Measurements from ENCODE around the gene TP73.

DNA sequence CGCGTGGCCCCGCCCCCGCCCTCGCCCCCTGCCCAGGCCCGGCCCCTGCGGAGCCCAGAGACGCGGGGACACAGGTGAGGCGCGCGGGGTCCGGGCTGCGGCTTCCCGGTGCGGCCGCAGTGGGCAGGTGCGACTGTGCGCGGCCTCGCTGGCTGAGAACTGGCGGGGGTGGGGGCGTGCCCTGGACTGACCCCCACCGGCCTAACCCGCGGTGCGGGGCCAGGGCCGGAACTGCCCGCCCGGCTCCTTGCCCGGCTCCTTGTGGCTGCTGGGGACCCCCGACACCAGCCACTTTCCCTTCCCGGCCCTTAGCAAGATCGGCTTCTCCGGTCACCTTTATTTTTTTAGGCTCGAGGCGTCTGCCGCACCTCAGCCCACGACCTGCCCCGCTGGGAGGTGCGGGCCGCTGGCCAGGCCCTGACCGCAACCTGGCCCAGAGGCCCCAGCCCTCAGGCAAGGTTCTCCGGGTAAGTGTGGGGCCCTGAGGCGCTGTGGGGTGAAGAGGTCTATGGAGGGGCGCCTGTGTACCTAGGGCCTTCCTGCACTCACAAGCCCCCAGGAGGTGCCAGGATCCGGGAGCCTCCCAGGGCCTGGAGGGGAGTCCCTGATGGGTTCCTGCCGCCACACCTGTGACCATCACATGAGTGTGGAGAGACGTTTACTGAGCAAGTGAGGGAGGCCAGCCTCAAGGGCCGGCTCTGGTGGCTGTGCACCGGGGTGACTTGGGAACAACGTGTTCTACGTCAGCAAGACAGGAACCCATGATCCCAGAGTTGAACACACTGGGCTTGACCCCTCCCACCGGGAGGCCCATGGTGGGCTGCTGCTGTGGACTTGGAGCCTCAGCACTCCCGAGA is 120.6 kb downstream of the TP73 start, which contains the start of gene SMIM1:
- TF ChIP-seq, protein P1, sequence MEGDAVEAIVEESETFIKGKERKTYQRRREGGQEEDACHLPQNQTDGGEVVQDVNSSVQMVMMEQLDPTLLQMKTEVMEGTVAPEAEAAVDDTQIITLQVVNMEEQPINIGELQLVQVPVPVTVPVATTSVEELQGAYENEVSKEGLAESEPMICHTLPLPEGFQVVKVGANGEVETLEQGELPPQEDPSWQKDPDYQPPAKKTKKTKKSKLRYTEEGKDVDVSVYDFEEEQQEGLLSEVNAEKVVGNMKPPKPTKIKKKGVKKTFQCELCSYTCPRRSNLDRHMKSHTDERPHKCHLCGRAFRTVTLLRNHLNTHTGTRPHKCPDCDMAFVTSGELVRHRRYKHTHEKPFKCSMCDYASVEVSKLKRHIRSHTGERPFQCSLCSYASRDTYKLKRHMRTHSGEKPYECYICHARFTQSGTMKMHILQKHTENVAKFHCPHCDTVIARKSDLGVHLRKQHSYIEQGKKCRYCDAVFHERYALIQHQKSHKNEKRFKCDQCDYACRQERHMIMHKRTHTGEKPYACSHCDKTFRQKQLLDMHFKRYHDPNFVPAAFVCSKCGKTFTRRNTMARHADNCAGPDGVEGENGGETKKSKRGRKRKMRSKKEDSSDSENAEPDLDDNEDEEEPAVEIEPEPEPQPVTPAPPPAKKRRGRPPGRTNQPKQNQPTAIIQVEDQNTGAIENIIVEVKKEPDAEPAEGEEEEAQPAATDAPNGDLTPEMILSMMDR (IDR thresholded peaks at IDR 0.05; ENCODE audit: low read depth, low read length) = no peak
- TF ChIP-seq EZH2phosphoT487 (IDR thresholded peaks at IDR 0.05; ENCODE audit: low read depth) = no peak
